ENCODE measurements around the gene MRPS11.
A peak's percentile ranks its signal among the peaks of the same experiment; 100 is the strongest.
"Not testable (repeated sequence)": the region's sequence is repeated elsewhere in the genome, so short reads cannot be mapped to it uniquely, and the experiment has no call there.

The MRPS11 gene

DNA sequence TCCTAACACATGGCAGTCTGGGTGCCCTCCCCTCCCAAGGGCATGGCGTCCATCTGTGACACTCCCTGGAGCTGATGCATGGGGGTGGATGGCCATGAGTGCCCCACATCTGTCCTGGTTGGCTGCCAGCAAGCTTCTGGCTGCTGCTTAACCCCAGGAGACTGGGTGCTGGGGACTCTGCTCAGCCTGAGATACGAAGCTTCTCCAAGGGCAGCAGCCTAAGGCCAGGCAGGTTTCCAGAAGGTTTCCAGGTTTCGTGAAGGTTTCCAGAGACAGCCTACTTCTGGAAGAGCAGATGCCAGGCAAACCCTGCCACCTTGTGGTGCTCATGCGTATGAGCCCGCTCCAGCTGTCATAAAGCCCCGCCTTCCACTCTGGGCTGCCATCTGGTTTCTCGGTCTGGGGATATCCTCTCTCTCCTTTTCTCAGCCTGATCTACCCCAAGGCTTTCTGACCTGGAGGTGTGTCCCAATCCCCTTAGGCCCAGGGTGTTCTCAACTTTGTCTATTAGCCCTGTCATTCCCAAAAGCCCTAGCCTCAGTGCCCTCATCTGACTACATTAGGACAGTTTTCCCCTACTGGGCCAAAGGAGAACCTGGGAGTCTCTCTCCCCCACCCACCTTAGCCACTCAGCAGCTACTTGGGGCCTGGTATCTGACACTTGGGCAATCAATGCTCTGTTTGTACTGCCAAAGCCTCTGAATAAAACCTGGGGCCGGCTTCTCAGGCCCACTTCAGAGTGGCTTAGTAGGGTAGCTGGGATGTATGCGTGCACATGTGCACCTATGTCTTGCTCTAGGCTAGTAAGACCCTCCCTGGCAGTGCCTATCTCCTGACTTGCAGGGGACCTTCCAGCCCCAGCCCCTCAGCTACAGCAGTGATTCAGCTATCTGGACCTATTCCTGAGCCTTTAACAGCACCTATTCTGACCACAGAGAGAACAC lies 12.4 kb upstream of the MRPS11 start:
- peak in 2 of 5 experiments; percentile 11 to 58 for DNase-seq

DNA sequence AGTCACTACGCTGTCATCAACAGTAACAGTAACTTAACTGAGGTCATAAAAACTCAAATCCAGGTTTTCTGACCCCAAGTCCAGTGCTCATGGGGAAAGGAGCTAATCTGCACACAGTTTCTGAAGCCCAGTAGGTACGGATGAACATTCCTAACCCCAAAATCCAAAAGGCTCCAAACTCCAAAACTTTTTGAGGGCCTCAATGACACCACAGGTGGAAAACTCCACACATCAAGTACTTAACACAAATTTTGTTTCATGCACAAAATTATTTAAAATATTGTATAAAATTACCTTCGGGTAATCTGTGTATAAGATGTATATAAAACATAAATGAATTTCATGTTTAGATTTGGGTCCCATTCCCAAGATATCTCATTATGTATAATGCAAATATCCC lies 10.8 kb upstream of the MRPS11 start:
- DNase-seq = no peak

DNA sequence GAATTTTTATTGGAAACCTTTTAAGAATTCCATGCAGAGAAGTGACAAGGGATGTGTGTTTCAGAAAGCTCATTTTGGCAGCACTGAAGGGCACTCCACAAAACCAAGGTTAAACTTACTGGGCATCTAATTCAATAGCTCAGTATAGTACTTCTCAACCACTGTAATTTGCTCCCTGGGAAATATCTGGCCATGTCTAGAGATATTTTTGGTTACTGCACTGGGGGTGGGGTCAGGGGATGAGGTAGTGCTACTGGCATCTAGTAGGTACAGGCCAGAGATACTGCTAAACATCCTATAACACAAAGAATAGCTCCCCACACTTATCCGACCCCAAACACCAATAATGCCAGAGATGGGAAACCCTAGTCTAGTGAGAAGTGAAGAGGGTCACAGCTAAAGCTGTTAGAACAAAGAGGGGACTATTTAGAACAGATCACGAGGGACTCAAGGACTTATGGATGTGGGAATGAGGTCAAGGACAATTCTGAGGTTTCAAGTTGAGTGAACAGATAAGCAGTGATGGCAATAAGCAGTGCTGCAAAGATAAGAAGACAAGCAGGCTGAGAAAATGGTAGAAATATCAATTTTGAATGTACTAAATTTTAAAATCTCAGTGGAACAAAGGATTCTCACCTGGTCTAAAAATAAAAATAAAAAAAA lies 3.5 kb upstream of the MRPS11 start:
- no peak for DNase-seq

DNA sequence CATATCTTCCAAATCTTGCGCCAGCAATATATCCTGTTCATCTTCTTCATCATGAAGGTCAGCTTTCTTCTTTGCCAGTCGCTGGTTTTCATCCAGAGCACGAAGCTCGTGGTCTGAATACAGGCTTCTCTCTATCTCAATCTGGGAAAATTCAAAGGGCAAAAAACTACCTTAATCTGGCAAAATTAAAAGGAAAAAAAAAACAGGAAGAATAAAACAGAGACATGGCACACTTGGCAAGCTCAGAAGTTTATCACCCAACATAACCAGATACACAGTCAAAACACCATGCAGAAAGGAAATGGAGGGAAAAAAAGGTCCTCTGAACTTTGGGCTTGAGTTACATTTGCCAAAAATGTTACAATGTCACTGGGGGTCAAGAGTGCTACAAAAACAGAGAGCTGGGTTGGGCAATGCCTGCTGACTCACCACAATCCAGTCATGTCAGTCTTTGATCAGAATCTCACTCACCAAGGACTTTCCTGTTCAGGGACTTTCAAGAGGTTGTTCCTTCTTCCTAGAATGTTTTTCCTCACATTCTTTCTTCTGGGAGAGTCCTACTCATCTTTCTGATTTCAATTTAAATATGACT lies 1.8 kb upstream of the MRPS11 start:
- DNase-seq = peak in 1 of 5 experiments; percentile 21

DNA sequence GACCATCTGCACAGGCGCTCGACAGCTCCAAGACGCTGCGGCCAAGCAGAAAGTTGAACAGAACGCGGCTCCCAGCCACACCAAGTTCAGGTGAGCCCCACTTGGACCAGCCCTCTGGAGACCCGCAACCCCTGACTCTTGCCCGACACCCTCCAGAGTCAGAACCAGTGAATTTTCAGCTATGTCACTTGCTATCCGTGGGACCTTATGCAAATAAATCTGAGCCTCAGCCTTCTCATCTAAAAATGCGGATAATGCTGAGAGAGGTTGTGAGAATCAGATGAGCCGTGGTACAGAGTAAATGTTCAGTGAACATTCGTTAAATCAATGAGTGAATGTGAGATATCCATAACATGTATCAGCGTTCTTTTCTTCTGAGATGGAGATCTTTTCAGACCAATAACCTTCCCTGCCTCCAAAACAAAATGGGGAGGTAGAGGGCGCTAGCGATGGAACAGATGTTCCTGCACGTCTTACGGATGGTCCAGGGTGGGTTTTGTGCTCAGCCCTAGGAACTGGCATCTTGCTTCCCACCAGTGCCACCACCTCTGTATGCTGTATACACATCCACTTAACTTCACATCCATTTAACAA lies 524 bp downstream of the MRPS11 start:
- peak in 1 of 5 experiments; percentile 19 for DNase-seq

DNA sequence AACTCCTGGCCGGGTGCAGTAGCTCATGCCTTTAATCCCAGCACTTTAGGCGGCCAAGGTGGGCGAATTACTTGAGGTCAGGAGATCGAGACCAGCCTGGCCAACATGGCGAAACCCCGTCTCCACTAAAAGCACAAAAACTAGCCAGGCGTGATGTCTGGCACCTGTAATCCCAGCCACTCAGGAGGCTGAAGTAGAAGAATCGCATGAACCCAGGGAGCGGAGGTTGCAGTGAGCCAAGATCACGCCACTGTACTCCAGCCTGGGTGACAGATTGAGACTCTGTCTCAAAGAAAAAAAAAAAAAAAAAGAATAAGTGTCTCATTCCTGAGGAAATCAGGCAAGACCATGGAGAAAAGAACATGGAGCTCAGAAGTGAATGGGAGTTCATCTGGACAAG lies 1.2 kb downstream of the MRPS11 start:
- DNase-seq = not testable (repeated sequence)

DNA sequence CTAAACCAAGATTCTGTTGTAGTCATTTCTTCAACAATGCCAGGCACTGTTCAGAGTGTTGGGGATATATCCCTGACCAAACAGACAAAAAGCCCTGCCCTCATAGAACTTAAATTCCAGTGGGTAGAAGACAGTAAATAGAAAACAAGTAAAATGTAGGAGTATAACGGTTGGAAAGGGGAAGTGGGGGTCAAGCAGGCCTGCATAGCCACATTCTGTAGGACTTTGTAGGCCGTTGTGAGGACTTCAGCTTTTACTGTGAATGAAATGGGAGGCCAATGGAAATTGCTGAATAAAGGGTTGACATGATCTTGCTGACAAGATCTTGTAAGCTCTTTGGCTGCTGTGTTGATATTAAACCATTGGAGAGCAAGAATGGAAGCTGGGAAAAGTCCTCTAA lies 1.8 kb downstream of the MRPS11 start:
- DNase-seq = no peak

DNA sequence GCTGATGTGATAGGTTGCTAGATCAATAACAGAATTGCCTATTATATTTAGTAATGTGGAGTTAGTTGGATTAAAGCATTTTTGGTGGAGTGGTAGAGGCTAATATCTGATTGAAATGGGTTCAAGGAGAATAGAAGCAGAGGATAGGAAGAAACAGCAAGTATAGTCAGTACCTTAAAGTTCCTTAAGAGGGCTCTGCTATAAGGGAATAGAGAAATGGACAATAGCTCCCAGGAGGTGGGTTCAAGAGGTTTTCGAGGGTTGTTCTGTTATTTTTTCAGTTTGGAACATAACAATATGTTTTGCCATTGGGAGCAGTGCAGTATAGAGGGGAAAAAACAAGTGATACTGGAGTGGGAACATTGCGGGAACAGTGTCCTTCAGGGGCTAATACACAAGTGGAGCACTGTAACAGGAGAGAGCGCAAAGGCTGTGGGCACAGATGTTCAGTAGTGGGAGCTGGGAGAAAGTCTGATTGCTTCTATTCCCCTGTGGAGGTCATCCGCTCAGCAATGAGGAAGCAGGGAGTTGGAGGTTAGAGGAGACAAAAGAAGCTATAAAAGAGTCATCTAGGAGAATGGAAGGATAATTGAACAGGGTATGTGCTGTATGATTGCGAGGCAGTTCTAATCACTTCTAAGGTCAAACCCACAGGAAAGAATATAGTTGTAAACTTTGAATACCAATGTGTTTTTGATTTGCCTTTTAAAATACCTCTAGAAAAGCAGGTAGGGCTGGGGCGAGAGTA lies 3.3 kb downstream of the MRPS11 start:
- no peak for DNase-seq

DNA sequence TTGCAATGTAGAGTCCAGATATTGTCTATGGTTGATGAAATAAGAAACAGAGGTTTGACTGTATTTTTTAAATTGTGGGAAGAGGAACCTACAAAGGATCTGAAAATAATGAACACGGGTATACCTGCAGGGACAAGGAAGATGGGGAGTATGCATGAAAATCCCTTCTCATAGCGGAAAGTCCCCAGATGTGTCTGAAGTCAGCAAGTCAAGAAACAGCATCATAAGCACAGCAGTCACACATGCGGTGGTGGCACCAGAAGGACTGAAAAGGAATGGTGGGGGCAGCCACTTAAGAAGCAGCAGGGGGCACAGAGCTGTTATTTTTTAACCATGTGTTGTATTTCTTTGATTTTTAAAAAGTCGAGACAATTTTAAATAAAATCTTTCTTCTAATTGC lies 4.7 kb downstream of the MRPS11 start:
- no peak for DNase-seq

DNA sequence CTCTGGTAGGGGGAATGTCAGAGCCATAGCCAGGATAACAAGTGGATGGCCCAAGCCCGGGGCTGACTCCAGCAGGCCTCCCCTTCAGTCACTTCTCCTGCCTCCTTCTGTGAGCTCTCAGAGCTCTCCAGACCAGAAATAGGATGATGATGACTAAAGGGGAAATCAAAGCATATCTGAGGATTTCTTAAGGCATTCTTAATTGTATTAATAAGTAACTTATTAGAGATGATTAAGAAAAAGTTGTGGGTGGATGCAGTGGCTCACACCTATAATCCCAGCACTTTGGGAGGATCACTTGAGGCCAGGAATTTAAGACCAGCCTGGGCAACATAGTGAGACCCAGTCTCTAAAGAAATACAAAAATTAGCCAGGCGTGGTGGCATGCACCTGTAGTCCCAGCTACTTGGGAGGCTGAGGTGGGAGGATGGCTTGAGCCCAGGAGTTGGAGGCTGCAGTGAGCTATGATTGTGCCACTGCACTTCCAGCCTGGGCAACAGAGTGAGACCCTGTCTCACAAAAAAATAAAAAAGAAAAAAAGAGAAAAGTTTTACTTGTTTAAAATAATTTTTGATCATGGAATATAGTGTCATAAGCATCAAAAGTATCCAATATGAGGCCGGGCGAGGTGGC lies 6.3 kb downstream of the MRPS11 start:
- DNase-seq = not testable (repeated sequence)

DNA sequence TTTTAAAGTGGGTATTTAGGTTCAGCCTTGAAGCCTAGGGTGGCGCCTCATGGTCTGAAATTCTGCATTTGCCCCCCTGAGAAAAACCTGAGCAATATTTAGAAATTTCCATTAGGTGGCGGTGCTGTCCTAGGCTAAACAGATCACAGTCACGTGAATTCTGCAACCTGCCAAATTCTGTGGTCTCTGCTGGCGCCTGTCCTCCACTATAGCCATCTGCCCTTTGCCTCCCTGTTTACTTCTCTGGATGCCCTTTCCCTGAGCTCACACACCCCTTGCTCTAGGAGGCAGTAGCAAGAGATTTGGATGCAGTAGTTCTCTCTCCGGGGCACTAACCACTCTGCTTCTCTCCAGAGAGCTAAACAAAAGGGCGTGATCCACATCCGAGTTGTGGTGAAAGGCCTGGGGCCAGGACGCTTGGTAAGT lies 9.1 kb downstream of the MRPS11 start:
- peak in 1 of 5 experiments; percentile 29 for DNase-seq

DNA sequence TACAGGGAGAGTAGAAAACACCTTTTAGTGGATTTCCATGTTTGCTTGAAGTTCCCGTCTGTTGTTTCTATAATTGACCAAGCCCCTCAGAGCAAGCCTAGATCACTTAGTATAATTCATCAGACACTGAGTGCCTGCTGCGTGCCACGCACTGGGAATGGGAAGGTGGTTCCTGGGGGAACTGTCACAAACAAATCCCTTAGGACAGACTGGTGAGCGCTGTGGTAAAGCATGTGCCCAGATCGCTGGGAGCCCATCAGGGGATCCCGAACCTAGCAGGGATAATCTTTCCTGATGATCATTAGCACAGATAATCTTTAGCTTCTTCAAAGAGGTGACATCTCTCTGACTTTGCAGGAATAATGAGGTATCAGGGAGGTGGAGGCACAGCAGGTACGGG lies 9.6 kb downstream of the MRPS11 start:
- no peak for DNase-seq

DNA sequence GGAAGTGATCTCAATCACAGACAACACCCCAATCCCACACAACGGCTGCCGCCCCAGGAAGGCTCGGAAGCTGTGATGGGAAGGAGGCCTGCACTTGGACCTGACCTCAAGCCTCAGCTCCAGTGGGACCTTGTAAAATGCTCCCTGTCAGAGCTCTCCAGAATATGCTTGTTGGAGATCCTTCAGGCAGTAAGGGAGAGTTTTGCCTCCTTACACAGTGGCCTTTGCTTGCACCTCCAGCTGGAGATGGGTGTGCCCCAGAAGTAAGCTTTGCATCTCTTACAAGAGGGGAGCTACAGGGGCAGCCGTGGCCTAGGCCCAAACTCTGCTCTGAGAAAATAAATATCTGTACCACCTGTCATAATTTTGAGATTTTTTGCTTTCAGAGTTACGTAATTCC lies 10.4 kb downstream of the MRPS11 start:
- no peak for DNase-seq

DNA sequence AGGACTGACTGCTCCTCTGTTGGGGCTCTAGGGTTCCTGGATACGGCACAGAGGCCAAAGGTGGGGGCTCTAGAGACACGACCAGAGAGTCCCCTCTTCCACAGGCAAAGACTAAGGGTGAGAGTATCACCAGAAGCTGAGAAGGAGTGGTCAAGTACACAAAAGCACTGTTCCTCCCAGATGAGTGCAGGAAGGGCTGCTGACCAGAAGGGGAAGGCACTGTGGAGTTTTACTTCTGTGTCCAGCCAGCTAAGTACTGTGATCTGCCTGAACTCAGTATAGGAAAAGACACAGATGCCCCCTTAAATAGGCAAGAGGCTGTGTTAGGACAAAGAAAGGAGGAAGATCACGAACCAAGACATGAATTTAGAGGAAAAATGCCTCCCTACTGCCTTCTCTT lies 11.7 kb downstream of the MRPS11 start:
- DNase-seq = no peak

DNA sequence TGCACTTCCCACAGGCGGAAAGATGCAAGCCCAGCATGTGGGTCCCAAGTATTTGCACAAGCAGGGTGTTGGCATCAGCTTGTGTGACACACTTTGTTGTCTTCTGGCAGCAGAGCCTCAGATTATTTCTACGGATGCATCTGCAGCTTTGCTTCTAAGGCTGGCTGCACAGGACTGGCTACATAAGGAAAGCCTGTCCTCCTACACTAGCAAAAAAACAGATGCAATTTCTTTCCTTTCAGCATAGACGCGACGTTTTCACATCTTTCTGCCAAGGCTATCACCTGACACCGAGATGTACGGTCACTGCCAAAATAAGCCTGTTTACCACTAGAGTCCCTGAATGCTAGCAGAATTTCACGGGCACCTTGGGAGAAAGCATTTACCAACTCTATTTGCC lies 13.5 kb downstream of the MRPS11 start:
- no peak for DNase-seq

DNA sequence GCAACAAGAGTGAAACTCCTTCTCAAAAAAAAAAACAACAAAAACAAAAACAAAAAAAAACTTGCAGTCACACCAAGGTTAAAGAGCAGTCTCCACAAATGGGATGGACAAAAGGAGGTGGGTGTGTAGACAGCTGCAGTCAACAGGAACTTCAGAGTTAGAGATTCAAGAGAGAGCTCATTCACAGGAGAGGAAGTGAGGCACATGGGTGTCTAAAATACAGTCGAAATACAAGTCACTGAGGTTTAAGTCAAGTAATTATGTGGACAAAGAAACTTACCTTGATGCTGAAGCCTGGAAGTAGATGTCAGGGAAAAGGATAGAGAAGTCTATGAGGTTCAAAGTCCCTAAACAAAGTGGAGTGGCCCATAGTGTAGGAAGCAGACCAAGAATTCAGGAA lies 14.8 kb downstream of the MRPS11 start:
- no peak for DNase-seq

DNA sequence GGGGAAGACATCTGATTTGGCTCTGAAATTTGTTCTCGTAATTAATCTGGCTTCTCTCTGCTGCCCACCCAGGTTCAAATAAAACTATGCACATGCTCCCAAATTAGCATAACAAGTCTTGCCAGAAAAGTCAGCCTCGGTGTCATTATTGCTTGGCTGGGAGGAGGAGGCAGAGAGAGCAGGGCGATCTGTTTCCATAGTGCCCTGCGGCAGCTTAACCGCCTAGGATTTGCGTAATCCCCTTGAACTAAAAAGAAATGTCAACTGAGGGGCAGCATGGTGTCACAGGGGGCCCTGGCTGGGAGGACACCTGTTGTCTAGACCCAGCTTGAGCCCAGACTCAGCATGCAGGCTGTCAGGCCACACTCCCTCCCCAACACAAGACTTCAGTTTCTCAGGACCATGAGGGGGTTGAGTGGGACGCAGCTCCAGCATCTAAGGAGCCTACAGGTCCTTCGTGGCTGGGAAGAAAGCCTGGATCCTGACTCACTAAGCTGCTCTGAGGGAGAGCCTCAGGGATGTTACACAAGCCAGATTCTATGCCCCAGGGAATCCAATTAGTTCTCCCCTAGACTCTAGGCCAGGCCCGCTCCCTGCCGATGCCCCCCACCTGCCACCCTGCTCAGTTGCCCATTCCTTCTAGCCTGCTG lies 17.3 kb downstream of the MRPS11 start:
- DNase-seq = no peak

DNA sequence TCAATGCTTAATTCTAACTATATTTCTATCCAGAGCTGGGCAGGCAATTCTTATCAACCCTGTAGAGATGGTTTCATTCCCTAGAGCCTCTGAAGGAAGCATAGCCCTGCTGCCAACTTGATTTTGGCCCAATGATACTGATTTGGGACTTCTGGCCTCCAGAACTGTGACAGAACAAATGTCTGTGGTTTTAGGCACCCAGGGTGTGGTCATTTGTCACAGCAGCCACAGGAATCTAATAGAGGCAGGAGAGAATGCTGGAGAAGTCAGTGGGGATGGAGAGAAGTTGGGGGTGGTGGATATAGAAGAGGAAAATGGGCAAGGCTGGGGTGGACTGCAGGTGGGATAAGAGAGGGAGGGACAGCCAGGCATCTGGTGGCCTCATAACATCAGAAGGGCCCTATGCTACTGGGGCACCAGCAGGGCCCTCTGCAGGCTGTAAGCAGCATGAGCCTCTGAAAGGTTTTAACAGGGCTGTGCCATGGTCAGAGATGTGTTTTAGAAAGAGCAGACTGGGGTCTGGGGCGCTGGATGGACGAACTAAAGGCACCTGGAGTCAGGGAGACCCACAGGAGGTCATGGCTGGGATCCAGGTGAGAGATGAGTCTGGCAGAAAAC lies 19.8 kb downstream of the MRPS11 start:
- DNase-seq = no peak

DNA sequence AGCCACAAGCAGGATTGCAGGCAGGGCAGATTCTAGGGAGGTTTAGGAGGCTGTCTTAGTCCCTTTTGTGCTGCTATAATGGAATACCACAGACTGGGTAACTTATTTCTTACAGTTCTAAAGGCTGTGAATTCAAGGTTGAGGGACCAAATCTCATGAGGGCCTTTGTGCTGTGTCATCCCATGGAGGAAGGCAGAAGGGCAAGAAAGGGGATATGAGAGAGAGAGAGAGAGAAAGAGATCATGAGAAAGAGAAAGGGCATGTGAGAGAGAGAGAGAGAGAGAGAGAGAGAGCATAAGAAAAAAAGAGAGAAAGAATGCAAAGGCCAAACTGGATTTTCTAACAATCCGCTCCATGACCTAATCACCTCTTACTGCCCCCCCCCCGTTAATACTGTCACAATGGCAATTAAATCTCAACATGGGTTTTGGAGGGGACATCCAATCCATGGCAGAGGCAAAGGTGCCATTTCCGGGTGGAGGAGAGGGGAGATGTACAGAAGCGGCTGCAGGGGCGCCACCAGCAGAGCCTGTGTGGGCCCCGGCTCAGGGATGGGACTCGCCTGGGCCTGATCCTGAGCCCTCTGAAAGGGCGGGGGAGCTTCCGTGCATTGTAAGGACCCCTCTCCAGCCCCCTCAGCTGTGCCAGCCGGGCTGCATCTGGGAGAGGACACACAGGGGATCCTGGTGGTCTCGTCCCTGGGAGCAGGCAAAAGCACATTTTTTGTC lies 20.5 kb downstream of the MRPS11 start:
- DNase-seq = no peak

DNA sequence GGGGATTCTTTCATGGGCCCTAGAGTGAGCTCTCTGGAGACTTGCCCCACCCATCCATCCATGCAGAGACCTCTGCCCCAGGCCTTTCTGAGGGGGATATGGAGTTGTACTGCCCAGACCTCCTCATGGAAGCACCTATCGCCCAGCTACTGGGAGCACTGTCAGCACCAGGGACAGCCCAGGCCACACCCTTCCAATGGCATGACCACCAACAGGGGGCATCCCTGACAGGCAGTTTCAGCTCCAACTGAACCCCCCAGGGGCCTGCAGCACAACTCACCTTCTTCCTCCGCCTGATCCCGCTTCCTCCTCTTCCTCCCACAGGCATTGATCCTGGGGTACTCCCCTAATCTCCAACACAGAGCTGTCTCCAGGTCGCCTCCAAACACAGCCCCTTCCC lies 21.8 kb downstream of the MRPS11 start:
- no peak for DNase-seq

All from T-helper 2 cell (primary cell).